Upper lobe of left lung (tissue), 4 donors: ENCODE data around the gene GPR27.

Experiments used
- POLR2A ChIP-seq, 4 donors: fragments of 450-650 bp; IDR thresholded peaks; one replicate each; pipeline ENCODE4 v1.5.1; 2016 to 2017; ENCODE audit warnings: antibody characterized with exemption in 4 of 4, mild to moderate bottlenecking in 2 of 4
- POLR2AphosphoS5 ChIP-seq, 2 donors: sonication (generic); formaldehyde crosslinking; IDR thresholded peaks; one replicate each; pipeline ENCODE4 v1.5.1; 2017; ENCODE audit warnings: antibody characterized with exemption in 2 of 2
- TF ChIP-seq, protein P1 (sequence below), 6 experiments: fragments of 450-650 bp in 4 of 6; fragments of 200-600 bp in 2 of 6; sonication (generic) in 2 of 6; IDR thresholded peaks; one replicate each; pipeline ENCODE4 v1.5.1; 2016 to 2019; ENCODE audit warnings: antibody characterized with exemption in 6 of 6

DNA sequence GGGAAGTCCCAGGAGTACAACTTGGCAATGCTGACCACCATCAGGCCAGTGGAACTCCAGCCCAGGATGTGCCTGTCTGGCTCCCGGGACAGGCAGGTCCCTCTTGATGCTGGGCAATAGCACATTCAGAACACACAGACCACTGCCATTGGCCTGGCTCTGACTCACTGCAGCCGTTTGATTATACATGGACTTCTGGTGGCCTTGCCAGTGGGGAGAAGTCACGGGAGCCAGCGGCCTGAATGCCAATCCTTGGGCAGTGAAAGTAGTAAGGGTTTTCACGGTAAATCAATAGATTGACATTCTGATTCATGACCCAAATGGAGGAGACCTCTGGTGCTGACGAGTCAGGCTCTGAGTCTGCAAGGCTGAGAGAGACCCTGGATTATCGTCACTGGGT, 43.8 kb downstream of the GPR27 start:
- TF ChIP-seq, protein P1, sequence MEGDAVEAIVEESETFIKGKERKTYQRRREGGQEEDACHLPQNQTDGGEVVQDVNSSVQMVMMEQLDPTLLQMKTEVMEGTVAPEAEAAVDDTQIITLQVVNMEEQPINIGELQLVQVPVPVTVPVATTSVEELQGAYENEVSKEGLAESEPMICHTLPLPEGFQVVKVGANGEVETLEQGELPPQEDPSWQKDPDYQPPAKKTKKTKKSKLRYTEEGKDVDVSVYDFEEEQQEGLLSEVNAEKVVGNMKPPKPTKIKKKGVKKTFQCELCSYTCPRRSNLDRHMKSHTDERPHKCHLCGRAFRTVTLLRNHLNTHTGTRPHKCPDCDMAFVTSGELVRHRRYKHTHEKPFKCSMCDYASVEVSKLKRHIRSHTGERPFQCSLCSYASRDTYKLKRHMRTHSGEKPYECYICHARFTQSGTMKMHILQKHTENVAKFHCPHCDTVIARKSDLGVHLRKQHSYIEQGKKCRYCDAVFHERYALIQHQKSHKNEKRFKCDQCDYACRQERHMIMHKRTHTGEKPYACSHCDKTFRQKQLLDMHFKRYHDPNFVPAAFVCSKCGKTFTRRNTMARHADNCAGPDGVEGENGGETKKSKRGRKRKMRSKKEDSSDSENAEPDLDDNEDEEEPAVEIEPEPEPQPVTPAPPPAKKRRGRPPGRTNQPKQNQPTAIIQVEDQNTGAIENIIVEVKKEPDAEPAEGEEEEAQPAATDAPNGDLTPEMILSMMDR (IDR thresholded peaks at IDR 0.05): no peak
- TF ChIP-seq POLR2A (IDR thresholded peaks at IDR 0.05) (no peak), POLR2AphosphoS5 (IDR thresholded peaks at IDR 0.05) (no peak)
